Measurements from ENCODE around the gene TPBGL. TPM values are rescaled to one million over a fixed set of nuclear protein-coding genes. Genes with fewer than 3 reads are reported as not detected.

Gene TPBGL
- total and polyA plus RNA-seq, 2 experiments from 2014 or later: 0.08 to 0.21 TPM

DNA sequence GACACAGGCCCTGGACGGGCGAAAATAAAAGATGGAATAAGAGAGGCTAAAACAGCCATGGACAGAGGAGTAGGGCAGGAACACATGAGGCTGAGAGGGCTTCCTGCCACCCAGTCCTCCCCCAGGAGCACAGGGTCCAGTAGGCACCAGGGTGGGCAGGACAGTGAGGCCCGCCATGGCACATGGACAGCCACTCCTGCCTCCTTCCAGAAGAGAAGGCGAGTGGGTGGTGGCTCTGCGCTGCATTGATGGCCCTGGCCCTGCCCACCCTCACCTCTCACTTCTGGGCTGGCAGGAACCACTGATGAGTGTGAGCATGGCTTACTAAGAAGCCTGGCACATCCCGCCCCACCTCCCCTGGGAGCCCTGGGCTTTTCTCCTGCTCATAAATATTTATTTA, 51.2 kb downstream of the TPBGL start:
- H4K20me1 ChIP-seq (replicated peaks; ENCODE audit: insufficient read depth): no peaks in the 10 kb centered on the region
- Mint-ChIP-seq H3K4me3 (no peak overlapping the region), H3K9me3 (no peaks in the 10 kb centered on the region; the same call in 1 of the 3 replicates), H3K27ac (no peak overlapping the region), H3K27me3 (ENCODE audit: insufficient read depth, low read depth, poor library complexity) (peaks cover 7% of the 10 kb centered on the region), H3K4me1 (peaks cover 27% of the 10 kb centered on the region), H3K36me3 (ENCODE audit: low read depth) (peaks cover 50% of the 10 kb centered on the region)
- no peak for TF ChIP-seq ZNF331 (CRISPR knock-in tag; IDR thresholded peaks at IDR 0.05; ENCODE audit: low read depth)
- TF ChIP-seq JUNB (IDR thresholded peaks at IDR 0.05; ENCODE audit: unreplicated experiment): no peak
- TF ChIP-seq STAT1 (IDR thresholded peaks at IDR 0.05; ENCODE audit: unreplicated experiment): no peak
- TF ChIP-seq, protein P1, sequence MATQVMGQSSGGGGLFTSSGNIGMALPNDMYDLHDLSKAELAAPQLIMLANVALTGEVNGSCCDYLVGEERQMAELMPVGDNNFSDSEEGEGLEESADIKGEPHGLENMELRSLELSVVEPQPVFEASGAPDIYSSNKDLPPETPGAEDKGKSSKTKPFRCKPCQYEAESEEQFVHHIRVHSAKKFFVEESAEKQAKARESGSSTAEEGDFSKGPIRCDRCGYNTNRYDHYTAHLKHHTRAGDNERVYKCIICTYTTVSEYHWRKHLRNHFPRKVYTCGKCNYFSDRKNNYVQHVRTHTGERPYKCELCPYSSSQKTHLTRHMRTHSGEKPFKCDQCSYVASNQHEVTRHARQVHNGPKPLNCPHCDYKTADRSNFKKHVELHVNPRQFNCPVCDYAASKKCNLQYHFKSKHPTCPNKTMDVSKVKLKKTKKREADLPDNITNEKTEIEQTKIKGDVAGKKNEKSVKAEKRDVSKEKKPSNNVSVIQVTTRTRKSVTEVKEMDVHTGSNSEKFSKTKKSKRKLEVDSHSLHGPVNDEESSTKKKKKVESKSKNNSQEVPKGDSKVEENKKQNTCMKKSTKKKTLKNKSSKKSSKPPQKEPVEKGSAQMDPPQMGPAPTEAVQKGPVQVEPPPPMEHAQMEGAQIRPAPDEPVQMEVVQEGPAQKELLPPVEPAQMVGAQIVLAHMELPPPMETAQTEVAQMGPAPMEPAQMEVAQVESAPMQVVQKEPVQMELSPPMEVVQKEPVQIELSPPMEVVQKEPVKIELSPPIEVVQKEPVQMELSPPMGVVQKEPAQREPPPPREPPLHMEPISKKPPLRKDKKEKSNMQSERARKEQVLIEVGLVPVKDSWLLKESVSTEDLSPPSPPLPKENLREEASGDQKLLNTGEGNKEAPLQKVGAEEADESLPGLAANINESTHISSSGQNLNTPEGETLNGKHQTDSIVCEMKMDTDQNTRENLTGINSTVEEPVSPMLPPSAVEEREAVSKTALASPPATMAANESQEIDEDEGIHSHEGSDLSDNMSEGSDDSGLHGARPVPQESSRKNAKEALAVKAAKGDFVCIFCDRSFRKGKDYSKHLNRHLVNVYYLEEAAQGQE (IDR thresholded peaks at IDR 0.05; ENCODE audit: unreplicated experiment): no peak
- TF ChIP-seq POLR2AphosphoS5 (IDR thresholded peaks at IDR 0.05; ENCODE audit: low read depth): no peak
- TF ChIP-seq ZNF114 (CRISPR knock-in tag; IDR thresholded peaks at IDR 0.05): no peak
- TF ChIP-seq EZH2 (IDR thresholded peaks at IDR 0.05; ENCODE audit: low read depth, unreplicated experiment): no peak
- TF ChIP-seq, protein P2, sequence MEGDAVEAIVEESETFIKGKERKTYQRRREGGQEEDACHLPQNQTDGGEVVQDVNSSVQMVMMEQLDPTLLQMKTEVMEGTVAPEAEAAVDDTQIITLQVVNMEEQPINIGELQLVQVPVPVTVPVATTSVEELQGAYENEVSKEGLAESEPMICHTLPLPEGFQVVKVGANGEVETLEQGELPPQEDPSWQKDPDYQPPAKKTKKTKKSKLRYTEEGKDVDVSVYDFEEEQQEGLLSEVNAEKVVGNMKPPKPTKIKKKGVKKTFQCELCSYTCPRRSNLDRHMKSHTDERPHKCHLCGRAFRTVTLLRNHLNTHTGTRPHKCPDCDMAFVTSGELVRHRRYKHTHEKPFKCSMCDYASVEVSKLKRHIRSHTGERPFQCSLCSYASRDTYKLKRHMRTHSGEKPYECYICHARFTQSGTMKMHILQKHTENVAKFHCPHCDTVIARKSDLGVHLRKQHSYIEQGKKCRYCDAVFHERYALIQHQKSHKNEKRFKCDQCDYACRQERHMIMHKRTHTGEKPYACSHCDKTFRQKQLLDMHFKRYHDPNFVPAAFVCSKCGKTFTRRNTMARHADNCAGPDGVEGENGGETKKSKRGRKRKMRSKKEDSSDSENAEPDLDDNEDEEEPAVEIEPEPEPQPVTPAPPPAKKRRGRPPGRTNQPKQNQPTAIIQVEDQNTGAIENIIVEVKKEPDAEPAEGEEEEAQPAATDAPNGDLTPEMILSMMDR (conservative IDR thresholded peaks at IDR 0.05; ENCODE audit: low read depth in 2 of 2): no peak
- TF ChIP-seq, protein P3, sequence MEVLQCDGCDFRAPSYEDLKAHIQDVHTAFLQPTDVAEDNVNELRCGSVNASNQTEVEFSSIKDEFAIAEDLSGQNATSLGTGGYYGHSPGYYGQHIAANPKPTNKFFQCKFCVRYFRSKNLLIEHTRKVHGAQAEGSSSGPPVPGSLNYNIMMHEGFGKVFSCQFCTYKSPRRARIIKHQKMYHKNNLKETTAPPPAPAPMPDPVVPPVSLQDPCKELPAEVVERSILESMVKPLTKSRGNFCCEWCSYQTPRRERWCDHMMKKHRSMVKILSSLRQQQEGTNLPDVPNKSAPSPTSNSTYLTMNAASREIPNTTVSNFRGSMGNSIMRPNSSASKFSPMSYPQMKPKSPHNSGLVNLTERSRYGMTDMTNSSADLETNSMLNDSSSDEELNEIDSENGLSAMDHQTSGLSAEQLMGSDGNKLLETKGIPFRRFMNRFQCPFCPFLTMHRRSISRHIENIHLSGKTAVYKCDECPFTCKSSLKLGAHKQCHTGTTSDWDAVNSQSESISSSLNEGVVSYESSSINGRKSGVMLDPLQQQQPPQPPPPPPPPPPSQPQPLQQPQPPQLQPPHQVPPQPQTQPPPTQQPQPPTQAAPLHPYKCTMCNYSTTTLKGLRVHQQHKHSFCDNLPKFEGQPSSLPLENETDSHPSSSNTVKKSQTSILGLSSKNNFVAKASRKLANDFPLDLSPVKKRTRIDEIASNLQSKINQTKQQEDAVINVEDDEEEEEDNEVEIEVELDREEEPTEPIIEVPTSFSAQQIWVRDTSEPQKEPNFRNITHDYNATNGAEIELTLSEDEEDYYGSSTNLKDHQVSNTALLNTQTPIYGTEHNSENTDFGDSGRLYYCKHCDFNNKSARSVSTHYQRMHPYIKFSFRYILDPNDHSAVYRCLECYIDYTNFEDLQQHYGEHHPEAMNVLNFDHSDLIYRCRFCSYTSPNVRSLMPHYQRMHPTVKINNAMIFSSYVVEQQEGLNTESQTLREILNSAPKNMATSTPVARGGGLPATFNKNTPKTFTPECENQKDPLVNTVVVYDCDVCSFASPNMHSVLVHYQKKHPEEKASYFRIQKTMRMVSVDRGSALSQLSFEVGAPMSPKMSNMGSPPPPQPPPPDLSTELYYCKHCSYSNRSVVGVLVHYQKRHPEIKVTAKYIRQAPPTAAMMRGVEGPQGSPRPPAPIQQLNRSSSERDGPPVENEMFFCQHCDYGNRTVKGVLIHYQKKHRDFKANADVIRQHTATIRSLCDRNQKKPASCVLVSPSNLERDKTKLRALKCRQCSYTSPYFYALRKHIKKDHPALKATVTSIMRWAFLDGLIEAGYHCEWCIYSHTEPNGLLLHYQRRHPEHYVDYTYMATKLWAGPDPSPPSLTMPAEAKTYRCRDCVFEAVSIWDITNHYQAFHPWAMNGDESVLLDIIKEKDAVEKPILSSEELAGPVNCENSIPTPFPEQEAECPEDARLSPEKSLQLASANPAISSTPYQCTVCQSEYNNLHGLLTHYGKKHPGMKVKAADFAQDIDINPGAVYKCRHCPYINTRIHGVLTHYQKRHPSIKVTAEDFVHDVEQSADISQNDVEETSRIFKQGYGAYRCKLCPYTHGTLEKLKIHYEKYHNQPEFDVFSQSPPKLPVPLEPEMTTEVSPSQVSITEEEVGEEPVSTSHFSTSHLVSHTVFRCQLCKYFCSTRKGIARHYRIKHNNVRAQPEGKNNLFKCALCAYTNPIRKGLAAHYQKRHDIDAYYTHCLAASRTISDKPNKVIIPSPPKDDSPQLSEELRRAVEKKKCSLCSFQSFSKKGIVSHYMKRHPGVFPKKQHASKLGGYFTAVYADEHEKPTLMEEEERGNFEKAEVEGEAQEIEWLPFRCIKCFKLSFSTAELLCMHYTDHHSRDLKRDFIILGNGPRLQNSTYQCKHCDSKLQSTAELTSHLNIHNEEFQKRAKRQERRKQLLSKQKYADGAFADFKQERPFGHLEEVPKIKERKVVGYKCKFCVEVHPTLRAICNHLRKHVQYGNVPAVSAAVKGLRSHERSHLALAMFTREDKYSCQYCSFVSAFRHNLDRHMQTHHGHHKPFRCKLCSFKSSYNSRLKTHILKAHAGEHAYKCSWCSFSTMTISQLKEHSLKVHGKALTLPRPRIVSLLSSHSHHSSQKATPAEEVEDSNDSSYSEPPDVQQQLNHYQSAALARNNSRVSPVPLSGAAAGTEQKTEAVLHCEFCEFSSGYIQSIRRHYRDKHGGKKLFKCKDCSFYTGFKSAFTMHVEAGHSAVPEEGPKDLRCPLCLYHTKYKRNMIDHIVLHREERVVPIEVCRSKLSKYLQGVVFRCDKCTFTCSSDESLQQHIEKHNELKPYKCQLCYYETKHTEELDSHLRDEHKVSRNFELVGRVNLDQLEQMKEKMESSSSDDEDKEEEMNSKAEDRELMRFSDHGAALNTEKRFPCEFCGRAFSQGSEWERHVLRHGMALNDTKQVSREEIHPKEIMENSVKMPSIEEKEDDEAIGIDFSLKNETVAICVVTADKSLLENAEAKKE (CRISPR knock-in tag; IDR thresholded peaks at IDR 0.05): no peak
- TF ChIP-seq CREB1 (CRISPR knock-in tag; IDR thresholded peaks at IDR 0.05; ENCODE audit: low read depth): no peak
- no peak for TF ChIP-seq EZH2phosphoT487 (IDR thresholded peaks at IDR 0.05; ENCODE audit: unreplicated experiment)
- no peak for TF ChIP-seq NANOG (IDR thresholded peaks at IDR 0.05; ENCODE audit: borderline replicate concordance)
- H3K4me1 ChIP-seq (ENCODE audit: insufficient read depth): no peaks in the 10 kb centered on the region
- H3K79me2 ChIP-seq (replicated peaks; ENCODE audit: insufficient read depth): no peaks in the 10 kb centered on the region
- no peaks in the 10 kb centered on the region for H3F3A ChIP-seq (replicated peaks; ENCODE audit: low read depth)
- DNase-seq (ENCODE audit: low spot score): no peak
- H3K36me3 ChIP-seq (ENCODE audit: insufficient read depth): no peaks in the 10 kb centered on the region
- H3K27me3 ChIP-seq (ENCODE audit: insufficient read depth): no peaks in the 10 kb centered on the region
- H3K4me3 ChIP-seq: no peak overlapping the region
- no peak for ATAC-seq
- no peak overlapping the region for H2AFZ ChIP-seq
- no peak overlapping the region for H3K4me2 ChIP-seq
- H3K27ac ChIP-seq (ENCODE audit: low read depth): no peak overlapping the region
- no peaks in the 10 kb centered on the region for H3K9me2 ChIP-seq (ENCODE audit: insufficient read depth)
